Upper lobe of right lung (tissue), 1 donor: ENCODE results near the gene ARVCF. TPM values are rescaled to one million over a fixed set of nuclear protein-coding genes. Genes with fewer than 3 reads are reported as not detected.

ENCODE experiments used
- ATAC-seq: fragments of 200-7000 bp; cut with Tn5 transposase; one replicate; pipeline ENCODE4 v1.9.1; 2020; ENCODE audit warnings: mild to moderate bottlenecking, moderate library complexity
- DNase-seq: peaks from one replicate; pipeline ENCODE4 v3.0.0-alpha.2; 2020
- H3K27ac ChIP-seq: fragments of 200-600 bp; one replicate; pipeline ENCODE4 v1.8.0; 2022
- H3K27me3 ChIP-seq: fragments of 200-600 bp; one replicate; pipeline ENCODE4 v1.8.0; 2022; ENCODE audit warnings: mild to moderate bottlenecking
- H3K36me3 ChIP-seq: fragments of 200-600 bp; one replicate; pipeline ENCODE4 v1.8.0; 2022
- H3K4me1 ChIP-seq: fragments of 200-600 bp; one replicate; pipeline ENCODE4 v1.8.0; 2022
- H3K4me3 ChIP-seq: fragments of 200-600 bp; one replicate; pipeline ENCODE4 v1.8.0; 2022; ENCODE audit warnings: mild to moderate bottlenecking
- H3K9me3 ChIP-seq: fragments of 200-600 bp; one replicate; pipeline ENCODE4 v1.8.0; 2022
- intact Hi-C: fragments of 100-400 bp; cut with DNase I; formaldehyde crosslinking; loops from one replicate; pipeline ENCODE4 v1.11.0; 2022
- total RNA-seq: library from RNA; stranded (reverse); fragmentation: NEBNext Ultra II Directional; extraction: Animal tissue kit (Norgen Biotek cat#: 25700); gene quantifications from one replicate; pipeline ENCODE4 v1.2.1, GENCODE V29; 2021
- TF ChIP-seq, protein P1 (sequence below): fragments of 200-600 bp; IDR thresholded peaks from one replicate; pipeline ENCODE4 v1.8.0; 2022; ENCODE audit warnings: antibody characterized with exemption
- donor health status: DM: no; HTN: yes; CAD: no; lungs with severe emphysema.

The ARVCF gene
- total RNA-seq, 1 donor from 2014 or later, result 25.4 TPM

DNA sequence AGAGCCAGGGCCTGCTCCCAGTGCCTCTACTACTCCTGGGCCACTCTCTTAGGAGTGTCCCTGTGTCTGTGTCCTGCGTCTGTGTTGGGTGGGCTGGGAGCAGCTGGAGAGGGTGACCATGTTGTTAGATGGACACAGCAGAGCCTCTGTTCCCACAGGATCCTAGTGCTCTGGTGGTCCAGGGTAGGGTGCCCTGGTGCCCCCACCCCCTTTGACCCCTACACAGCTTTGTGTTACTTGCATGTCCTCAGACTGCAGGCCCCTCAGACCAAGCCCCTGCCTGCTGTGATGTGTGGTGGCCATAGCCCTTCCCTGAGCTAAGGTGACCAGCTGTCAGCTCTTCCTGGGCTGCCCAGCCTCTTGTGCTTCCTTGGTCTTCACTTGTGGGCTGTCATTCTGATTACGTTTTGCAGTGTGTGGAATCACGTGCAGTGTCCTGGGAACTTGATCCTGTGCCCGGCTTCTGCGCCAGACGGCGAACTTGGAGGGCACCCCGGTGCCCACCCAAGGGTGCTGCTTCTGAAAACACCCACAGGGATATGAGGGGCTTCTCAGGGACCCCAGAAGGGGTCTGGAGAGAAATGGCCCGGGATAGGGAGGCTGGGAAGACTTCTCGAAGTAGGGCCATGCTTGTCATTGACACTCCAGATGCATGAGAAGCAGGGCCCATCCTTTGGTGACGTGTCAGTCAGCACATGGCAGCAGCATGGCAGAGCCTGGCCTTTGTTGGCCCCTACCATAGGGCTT lies 5.8 kb upstream of the ARVCF start:
- Histone ChIP-seq H3K4me1 (peaks cover 20% of the 10 kb centered on the region), H3K36me3 (peaks cover 5% of the 10 kb centered on the region), H3K9me3 (no peaks in the 10 kb centered on the region), H3K27me3 (no peaks in the 10 kb centered on the region), H3K27ac (peak overlapping the region; percentile 92), H3K4me3 (peak overlapping the region; percentile 98)
- TF ChIP-seq, protein P1, sequence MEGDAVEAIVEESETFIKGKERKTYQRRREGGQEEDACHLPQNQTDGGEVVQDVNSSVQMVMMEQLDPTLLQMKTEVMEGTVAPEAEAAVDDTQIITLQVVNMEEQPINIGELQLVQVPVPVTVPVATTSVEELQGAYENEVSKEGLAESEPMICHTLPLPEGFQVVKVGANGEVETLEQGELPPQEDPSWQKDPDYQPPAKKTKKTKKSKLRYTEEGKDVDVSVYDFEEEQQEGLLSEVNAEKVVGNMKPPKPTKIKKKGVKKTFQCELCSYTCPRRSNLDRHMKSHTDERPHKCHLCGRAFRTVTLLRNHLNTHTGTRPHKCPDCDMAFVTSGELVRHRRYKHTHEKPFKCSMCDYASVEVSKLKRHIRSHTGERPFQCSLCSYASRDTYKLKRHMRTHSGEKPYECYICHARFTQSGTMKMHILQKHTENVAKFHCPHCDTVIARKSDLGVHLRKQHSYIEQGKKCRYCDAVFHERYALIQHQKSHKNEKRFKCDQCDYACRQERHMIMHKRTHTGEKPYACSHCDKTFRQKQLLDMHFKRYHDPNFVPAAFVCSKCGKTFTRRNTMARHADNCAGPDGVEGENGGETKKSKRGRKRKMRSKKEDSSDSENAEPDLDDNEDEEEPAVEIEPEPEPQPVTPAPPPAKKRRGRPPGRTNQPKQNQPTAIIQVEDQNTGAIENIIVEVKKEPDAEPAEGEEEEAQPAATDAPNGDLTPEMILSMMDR, result no peak
- ATAC-seq (no peak), DNase-seq (no peak)
- intact Hi-C loops, result no loop called here

DNA sequence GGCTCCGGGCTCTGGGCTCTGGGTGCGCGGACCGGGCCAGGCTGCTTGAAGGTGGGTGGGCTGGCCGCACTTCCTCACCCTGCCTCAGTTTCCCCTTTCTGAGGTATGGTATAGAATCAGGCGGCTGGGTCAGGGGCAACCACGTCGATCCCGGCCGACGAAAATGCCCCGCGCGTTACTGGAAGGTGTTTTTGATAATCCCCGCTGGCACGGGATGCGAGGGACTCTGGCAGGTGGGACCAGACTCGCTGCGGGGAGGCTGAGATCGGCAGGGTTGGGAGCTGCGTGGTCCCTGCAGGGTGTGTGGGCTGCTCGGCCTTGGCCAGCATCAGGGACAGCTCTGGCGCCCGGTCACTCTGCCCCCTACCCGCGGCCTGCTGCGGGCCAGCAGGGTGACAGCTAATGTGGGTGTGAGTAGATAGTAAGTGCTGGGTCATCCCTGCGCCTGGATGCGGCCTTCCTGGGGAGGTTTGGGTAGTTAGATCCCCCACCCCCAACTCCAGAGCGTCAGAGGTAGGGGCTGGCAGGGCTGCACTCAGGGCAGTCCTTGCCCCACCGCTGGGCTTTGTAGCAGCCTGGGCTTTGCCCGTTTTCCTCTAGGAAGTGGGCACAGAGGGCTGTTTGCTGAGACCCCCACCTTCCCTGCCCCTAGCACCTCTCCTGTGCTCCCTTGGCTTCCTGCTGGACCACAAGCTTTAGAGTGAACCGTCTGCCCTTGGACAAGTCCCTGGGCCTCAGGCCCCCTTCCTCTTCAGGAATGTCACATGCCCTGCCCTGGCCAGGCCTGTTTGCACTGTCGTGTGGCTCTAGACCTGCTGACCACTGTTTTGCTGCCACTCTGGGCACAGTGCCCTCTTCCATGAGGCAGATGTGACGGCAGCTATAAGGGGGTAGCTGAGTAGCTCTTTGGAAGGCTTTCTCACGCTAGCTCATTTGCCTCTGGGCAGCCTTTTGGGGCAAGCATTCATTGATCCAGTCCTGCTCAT lies 4.9 kb upstream of the ARVCF start:
- ATAC-seq, result peak; percentile 66
- Histone ChIP-seq H3K4me1 (peaks cover 24% of the 10 kb centered on the region), H3K27ac (peak overlapping the region; percentile 92), H3K9me3 (no peaks in the 10 kb centered on the region), H3K27me3 (no peaks in the 10 kb centered on the region), H3K4me3 (peak overlapping the region; percentile 98), H3K36me3 (peaks cover 5% of the 10 kb centered on the region)
- DNase-seq, result peak; percentile 83
- intact Hi-C loops, result no loop called here
- TF ChIP-seq, protein P1, result no peak

DNA sequence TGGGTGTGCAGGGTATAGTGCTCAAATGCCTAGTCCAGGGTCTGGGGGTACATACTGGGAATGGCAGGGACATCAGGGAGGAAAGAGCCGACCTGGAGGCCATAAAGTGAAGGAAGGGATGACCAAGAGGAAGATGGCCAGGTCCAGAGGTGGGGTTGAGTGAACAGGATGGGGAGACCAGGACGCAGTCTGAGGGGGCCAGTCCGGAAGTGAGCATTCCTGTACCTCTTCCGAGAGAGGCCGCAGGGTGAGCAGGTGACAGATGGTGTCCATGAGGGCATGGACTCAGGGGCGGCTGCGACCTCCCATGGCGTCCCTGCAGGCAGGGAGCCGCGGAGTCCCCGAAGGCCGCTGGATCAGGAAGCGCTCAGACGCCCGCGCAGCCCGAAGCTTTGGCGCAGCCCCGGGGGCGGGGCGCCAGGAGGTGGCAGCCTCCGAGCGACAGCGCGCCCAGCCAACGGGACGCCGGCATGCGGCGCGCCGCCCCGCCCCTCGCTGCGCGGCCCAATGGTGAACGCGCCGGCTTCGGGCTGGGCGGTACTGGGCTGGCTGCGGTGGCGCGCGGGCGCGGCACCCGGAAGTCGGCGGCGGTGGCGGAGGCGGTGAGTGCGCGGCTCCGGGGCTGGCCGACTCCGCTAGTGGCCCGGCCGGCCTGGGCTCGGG lies 4.0 kb upstream of the ARVCF start, which contains the start of gene TANGO2:
Gene TANGO2 (plus strand): TSS at position 578 of the 663 bp plus-strand sequence. CDS start 15,689 bp downstream, outside the sequence.
- peak within 1 kb of the TSS; percentile 98 for H3K4me3 ChIP-seq
- intact Hi-C loops, result no loop called here
- H3K27ac ChIP-seq, result peak within 1 kb of the TSS; percentile 92
- H3K4me1 ChIP-seq, result peaks cover 27% of the 10 kb centered on the region
- ATAC-seq (peak; percentile 93), DNase-seq (peak; percentile 96)
- no peaks in the 10 kb centered on the region for H3K9me3 ChIP-seq
- TF ChIP-seq, protein P1, result no peak
- no peaks in the 10 kb centered on the region for H3K27me3 ChIP-seq
- peaks cover 5% of the 10 kb centered on the region for H3K36me3 ChIP-seq

DNA sequence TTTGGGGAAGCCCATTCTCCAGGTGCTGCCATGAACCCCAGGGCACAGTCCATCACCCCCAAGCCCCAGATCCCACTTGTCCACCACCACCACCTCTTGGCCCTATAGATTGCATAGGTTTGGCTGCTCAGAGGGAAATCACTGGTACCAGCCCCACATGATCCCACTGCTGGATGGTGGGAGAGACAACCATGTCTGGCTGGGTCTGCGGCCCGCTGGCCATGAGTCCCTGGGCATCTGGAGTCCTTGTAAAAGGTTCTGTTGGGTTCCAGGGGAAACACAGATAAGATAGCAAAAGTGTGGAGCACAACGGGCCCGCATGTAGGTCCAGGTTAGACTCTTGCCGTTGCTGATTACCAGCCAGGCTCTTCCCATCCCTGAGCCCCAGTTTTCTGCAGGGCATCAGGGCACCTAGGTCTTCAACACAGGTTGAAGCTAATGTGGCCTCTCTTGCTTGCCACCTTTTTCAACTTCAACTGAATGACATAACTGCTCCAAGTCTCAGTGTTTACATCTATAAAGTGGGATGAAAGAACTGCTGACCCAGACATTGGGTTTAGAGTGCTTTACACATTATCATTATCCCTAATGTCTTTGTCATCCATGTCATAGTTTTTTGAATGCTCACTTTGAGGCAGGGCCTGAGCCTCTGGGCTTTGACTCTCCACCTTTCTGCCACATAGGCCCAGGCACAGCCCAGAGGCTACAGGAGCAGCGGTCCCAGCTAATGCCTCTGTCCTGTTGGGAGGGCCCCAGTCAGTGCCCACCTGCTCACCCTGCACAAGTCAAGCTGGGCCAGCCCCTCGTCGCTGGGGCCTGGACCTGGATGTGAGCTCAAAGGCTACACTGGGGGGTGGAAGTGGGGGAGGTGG lies 3.3 kb upstream of the ARVCF start:
- no peaks in the 10 kb centered on the region for H3K9me3 ChIP-seq
- peak overlapping the region; percentile 89 for H3K27ac ChIP-seq
- H3K36me3 ChIP-seq, result peaks cover 5% of the 10 kb centered on the region
- H3K4me3 ChIP-seq, result peak overlapping the region; percentile 98
- ATAC-seq (no peak), DNase-seq (no peak)
- peaks cover 33% of the 10 kb centered on the region for H3K4me1 ChIP-seq
- H3K27me3 ChIP-seq, result no peaks in the 10 kb centered on the region
- TF ChIP-seq, protein P1, result no peak
- intact Hi-C loops, result no loop called here
